ENCODE results near the gene AKAP6.

The AKAP6 gene

DNA sequence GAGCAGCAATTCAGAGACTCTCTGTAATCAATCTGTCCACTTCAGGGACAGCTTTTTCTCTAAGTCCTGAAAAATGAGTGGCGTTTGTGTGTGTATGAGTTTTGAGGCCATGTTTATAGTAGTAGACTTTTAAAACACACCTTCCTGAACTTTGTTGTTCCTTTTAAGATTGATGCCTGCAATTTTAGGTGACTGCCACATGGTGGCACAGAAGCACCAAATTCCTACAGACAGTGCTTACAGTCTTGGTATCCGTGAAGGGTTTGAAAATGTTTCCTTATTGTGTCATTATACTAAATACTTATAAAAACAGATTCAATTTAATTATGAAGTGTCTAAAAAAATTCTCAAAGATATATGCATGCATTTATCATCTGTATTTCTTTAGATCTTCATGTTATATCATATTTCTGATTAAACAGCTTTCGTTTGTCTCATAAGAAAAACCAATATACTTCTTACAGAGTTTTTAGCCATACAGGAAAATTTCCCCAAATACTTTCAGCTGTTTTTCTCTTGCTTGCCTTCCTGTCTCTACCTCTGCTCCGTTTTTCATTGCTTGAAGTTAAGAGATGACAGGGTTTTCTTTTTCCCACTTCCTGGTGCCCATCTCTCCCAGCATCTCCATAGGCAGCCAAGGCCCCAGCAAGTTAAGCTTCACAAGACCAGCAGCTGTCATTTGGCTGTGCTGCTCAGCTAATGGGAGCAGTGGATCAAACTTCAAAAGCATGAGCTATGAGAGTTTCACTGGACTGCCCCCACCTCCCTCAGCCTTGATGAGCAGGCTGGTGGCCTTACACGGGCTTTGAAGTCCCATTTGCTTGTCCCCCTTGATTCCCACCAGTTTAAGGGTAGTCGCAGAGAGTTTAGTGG lies 259.6 kb downstream of the AKAP6 start:
- H3K27ac ChIP-seq, result no peak overlapping the region
- H3K4me2 ChIP-seq (ENCODE audit: low read length), result no peak overlapping the region
- no peaks in the 10 kb centered on the region for H3K9me3 ChIP-seq (ENCODE audit: control insufficient read depth, low read length)
- no peaks in the 10 kb centered on the region for H3K27me3 ChIP-seq (ENCODE audit: control insufficient read depth, insufficient read depth, low read length)
- H3K79me2 ChIP-seq, result no peaks in the 10 kb centered on the region
- H3K36me3 ChIP-seq (ENCODE audit: control insufficient read depth, insufficient read depth, low read length), result no peaks in the 10 kb centered on the region
- H2AFZ ChIP-seq, result no peak overlapping the region
- TF ChIP-seq, protein P1, sequence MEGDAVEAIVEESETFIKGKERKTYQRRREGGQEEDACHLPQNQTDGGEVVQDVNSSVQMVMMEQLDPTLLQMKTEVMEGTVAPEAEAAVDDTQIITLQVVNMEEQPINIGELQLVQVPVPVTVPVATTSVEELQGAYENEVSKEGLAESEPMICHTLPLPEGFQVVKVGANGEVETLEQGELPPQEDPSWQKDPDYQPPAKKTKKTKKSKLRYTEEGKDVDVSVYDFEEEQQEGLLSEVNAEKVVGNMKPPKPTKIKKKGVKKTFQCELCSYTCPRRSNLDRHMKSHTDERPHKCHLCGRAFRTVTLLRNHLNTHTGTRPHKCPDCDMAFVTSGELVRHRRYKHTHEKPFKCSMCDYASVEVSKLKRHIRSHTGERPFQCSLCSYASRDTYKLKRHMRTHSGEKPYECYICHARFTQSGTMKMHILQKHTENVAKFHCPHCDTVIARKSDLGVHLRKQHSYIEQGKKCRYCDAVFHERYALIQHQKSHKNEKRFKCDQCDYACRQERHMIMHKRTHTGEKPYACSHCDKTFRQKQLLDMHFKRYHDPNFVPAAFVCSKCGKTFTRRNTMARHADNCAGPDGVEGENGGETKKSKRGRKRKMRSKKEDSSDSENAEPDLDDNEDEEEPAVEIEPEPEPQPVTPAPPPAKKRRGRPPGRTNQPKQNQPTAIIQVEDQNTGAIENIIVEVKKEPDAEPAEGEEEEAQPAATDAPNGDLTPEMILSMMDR (IDR thresholded peaks at IDR 0.05), result no peak
- H3K9ac ChIP-seq, result no peak overlapping the region
- no peaks in the 10 kb centered on the region for H3K4me1 ChIP-seq
- H3K4me3 ChIP-seq (ENCODE audit: low read depth, low read length), result no peak overlapping the region

DNA sequence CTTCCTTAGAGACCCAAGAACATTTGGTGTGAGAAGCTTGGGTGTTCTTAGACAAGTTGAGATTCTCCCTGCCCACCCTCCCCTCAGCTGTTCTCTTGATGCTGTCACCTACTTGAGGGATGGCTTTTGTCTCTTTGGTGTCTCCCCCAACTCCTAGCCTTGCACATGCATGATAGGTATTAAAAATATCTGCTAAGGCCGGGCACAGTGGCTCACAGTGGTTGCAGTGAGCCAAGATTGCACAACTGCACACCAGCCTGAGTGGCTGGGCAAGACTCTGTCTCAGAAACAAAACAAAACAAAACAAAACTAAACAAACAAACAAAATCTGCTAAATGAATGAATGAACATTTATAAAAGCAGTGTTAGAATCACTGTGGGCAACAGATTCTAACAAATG lies 261.1 kb downstream of the AKAP6 start:
- Histone ChIP-seq H3K4me2 (ENCODE audit: low read length) (no peak overlapping the region), H3K36me3 (ENCODE audit: control insufficient read depth, insufficient read depth, low read length) (no peaks in the 10 kb centered on the region), H2AFZ (no peak overlapping the region), H3K9me3 (ENCODE audit: control insufficient read depth, low read length) (no peaks in the 10 kb centered on the region), H3K4me3 (ENCODE audit: low read depth, low read length) (no peak overlapping the region), H3K9ac (no peak overlapping the region), H3K27ac (no peak overlapping the region), H3K4me1 (no peaks in the 10 kb centered on the region), H3K27me3 (ENCODE audit: control insufficient read depth, insufficient read depth, low read length) (no peaks in the 10 kb centered on the region), H3K79me2 (no peaks in the 10 kb centered on the region)
- TF ChIP-seq, protein P1 (IDR thresholded peaks at IDR 0.05), result no peak

DNA sequence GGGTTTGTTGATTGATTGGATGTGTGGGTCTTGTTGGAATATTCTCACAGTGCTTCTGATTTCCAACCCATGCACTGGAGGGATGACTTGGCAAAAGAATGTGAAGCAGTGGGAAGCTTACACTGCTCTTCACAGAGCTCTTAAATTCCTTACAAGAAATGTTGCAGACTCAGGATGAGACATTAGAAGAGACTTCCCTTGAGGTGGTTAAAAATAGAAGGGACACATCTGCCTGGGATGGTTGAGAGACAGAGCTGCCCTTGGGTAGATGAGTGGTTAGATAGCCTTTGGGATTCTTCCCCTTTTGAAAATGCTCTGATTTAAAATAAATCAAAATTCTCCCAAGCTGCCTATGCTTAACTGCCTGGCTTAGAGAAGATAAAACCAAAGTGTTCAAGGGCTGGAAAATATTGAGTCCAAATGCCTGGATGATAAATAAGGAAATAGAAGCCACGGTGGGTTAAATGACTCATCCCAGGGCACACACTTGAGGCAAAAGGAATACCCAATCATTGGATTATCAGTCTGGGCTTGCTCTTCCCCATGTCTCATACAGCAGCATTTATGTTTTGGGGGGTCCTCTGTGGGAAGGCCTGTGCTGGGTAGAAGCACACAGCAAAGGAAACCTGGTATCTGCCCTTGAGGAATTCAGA lies 264.3 kb downstream of the AKAP6 start:
- Histone ChIP-seq H3K27me3 (ENCODE audit: control insufficient read depth, insufficient read depth, low read length) (no peaks in the 10 kb centered on the region), H3K9me3 (ENCODE audit: control insufficient read depth, low read length) (no peaks in the 10 kb centered on the region), H3K4me2 (ENCODE audit: low read length) (no peak overlapping the region), H3K4me1 (no peaks in the 10 kb centered on the region), H3K27ac (no peak overlapping the region), H2AFZ (no peak overlapping the region), H3K79me2 (no peaks in the 10 kb centered on the region), H3K9ac (no peak overlapping the region), H3K36me3 (ENCODE audit: control insufficient read depth, insufficient read depth, low read length) (no peaks in the 10 kb centered on the region), H3K4me3 (ENCODE audit: low read depth, low read length) (no peak overlapping the region)
- TF ChIP-seq, protein P1 (IDR thresholded peaks at IDR 0.05), result no peak

DNA sequence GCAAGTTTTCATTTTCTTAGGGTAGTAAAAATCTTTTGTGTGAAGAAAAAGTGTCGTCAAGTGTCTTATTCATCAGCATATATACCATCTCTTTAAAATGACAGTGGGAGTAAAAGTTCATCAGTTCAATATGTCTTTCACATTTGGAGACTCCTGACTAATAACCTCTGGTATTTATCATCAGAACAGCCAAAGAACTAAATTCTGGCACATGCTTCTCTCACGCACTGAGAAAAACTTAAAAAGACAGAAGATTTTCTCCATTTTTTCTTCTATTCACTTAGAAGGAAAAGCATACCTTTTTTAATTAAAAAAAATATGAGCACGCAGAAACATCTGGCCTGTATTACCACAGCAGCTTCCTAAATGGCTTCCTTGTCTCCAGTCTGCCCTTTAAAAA lies 265.7 kb downstream of the AKAP6 start:
- Histone ChIP-seq H3K36me3 (ENCODE audit: control insufficient read depth, insufficient read depth, low read length) (no peaks in the 10 kb centered on the region), H3K4me3 (ENCODE audit: low read depth, low read length) (no peak overlapping the region), H3K4me2 (ENCODE audit: low read length) (no peak overlapping the region), H3K27ac (no peak overlapping the region), H3K9me3 (ENCODE audit: control insufficient read depth, low read length) (no peaks in the 10 kb centered on the region), H3K79me2 (no peaks in the 10 kb centered on the region), H3K9ac (no peak overlapping the region), H2AFZ (no peak overlapping the region), H3K4me1 (no peaks in the 10 kb centered on the region), H3K27me3 (ENCODE audit: control insufficient read depth, insufficient read depth, low read length) (no peaks in the 10 kb centered on the region)
- TF ChIP-seq, protein P1 (IDR thresholded peaks at IDR 0.05), result no peak

Data from parathyroid adenoma (tissue), 2 donors.